Adrenal gland (tissue), 12 donors: ENCODE results near the gene RNF220. TPM values are rescaled to one million over a fixed set of nuclear protein-coding genes. Genes with fewer than 3 reads are reported as not detected.
A peak's percentile ranks its signal among the peaks of the same experiment; 100 is the strongest.

ENCODE experiments used
- DNase-seq, 7 donors: peaks; one replicate each; pipeline ENCODE4 v3.0.0-alpha.2; 2019 to 2020
- H3K27ac ChIP-seq, 5 donors: fragments of 200-600 bp; sonication (generic) in 4 of 5; 1 replicate in 3 of 5; 2 replicates in 2 of 5; pipeline versions ENCODE4 v1.5.1 to v1.8.0; 2016 to 2020; ENCODE audit warnings: mild to moderate bottlenecking in 1 of 5
- H3K27me3 ChIP-seq: fragments of 200-600 bp; 2 replicates; pipeline ENCODE4 v1.8.0; 2021
- H3K36me3 ChIP-seq, 2 donors: fragments of 200-600 bp; replicated peaks in 1 of 2; 1 replicate in 1 of 2; 2 replicates in 1 of 2; pipeline versions ENCODE4 v1.5.1 to v1.8.0; 2018 to 2022
- H3K4me1 ChIP-seq, 2 donors: fragments of 200-600 bp; replicated peaks in 1 of 2; 1 replicate in 1 of 2; 2 replicates in 1 of 2; pipeline versions ENCODE4 v1.5.1 to v1.8.0; 2018 to 2021
- H3K4me3 ChIP-seq, 4 donors: fragments of 200-600 bp; sonication (generic) in 3 of 4; one replicate each; pipeline ENCODE4 v1.5.1; 2016 to 2018
- H3K9me3 ChIP-seq, 3 donors: fragments of 200-600 bp; sonication (generic) in 1 of 3; replicated peaks in 1 of 3; 1 replicate in 2 of 3; 2 replicates in 1 of 3; pipeline versions ENCODE4 v1.5.1 to v1.8.0; 2016 to 2021
- POLR2A ChIP-seq, 2 donors: fragments of 450-650 bp; IDR thresholded peaks; one replicate each; pipeline ENCODE4 v1.6.1; 2017; ENCODE audit warnings: antibody characterized with exemption in 2 of 2, mild to moderate bottlenecking in 2 of 2, moderate library complexity in 1 of 2
- WGBS, 4 donors: extraction: QIAGEN DNeasy Blood & Tissue Kit in 2 of 4; methylation state at CpG; one replicate each; pipeline versions ENCODE4 v1.1.5 to v1.1.7; 2013 to 2017; 5-methylcytosine and 5-hydroxymethylcytosine counted together
- intact Hi-C, 2 donors: fragments of 100-400 bp; cut with DNase I; formaldehyde crosslinking; loops; one replicate each; pipeline versions ENCODE4 v1.14.1 to v1.15.0; 2022 to 2023
- polyA plus RNA-seq, 3 donors: library from polyadenylated mRNA; stranded (reverse); fragments of 200-250 nt in 2 of 3; fragments of 350-450 nt in 1 of 3; fragmentation: Illumina TruSeq in 1 of 3; extraction: RNeasy Lipid Tissue Mini Kit (QIAGEN cat#74804) in 1 of 3; gene quantifications; one replicate each; pipeline ENCODE4 v1.2.3, GENCODE V29; 2013 to 2014
- total RNA-seq, 9 donors: library from RNA; depleted of rRNA in 4 of 9; stranded (reverse); fragments of >200 nt in 4 of 9; fragments of 120-200 nt in 1 of 9; fragmentation: NEBNext Ultra II Directional in 1 of 9; extraction: Animal tissue kit (Norgen Biotek cat#: 25700) in 1 of 9; gene quantifications; one replicate each; pipeline versions ENCODE4 v1.1.0 to v1.2.4, GENCODE V29; 2013 to 2023
- TF ChIP-seq, protein P1 (sequence below), 6 experiments: fragments of 450-650 bp in 4 of 6; fragments of 200-600 bp in 2 of 6; sonication (generic) in 1 of 6; IDR thresholded peaks; 1 replicate in 5 of 6; 2 replicates in 1 of 6; pipeline versions ENCODE4 v1.5.1 to v1.8.0; 2016 to 2021; ENCODE audit warnings: antibody characterized with exemption in 6 of 6, mild to moderate bottlenecking in 2 of 6, moderate library complexity in 1 of 6
- donor health status: healthy with polysubstance abuse.
- donor health status: Bipolar disorder and iron deficiency.
- donor health status: DM: yes; HTN: yes; CAD: no.
- donor health status: DM: no; HTN: no; CAD: no.
- donor health status: DM: no; HTN: no; CAD: no.
- donor health status: DM: yes; HTN: yes; CAD: no.

RNF220 gene
- total and polyA plus RNA-seq, 12 donors, result 36.3 to 150 (median 66.5) TPM

DNA sequence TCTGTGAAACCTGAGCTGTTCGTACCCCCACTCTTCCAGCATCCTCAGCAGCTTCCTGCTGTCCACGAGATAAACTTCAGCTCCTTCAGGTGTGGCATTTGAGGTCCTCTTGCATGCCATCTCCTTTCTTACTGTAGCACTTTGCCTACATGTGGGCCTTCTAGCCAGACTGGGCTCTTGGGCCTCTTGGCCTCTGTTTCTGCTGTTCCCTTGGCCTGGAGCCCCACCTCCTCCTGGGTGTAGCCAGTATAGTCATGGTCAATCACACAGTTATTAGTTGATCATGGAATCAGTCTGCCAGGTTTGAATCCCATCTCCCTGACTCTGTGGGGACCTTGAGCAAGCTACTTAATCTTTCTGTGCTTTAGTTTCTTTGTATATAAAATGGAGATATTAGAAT, 242.8 kb downstream of the RNF220 start:
- DNase-seq, result no peak
- H3K4me1 ChIP-seq, result peaks cover 23 to 29% of the 10 kb centered on the region in 2 donors
- no peaks in the 10 kb centered on the region for H3K9me3 ChIP-seq
- H3K27ac ChIP-seq, result no peak overlapping the region
- intact Hi-C loops, result no loop called here
- H3K4me3 ChIP-seq, result no peak overlapping the region
- H3K36me3 ChIP-seq, result peaks cover 0 to 78% of the 10 kb centered on the region in 2 donors
- WGBS, 4 donors, result 79 to 94% (median 92%) methylated on average over 2 of the region's 2 CpGs
- no peaks in the 10 kb centered on the region for H3K27me3 ChIP-seq
- TF ChIP-seq, protein P1, sequence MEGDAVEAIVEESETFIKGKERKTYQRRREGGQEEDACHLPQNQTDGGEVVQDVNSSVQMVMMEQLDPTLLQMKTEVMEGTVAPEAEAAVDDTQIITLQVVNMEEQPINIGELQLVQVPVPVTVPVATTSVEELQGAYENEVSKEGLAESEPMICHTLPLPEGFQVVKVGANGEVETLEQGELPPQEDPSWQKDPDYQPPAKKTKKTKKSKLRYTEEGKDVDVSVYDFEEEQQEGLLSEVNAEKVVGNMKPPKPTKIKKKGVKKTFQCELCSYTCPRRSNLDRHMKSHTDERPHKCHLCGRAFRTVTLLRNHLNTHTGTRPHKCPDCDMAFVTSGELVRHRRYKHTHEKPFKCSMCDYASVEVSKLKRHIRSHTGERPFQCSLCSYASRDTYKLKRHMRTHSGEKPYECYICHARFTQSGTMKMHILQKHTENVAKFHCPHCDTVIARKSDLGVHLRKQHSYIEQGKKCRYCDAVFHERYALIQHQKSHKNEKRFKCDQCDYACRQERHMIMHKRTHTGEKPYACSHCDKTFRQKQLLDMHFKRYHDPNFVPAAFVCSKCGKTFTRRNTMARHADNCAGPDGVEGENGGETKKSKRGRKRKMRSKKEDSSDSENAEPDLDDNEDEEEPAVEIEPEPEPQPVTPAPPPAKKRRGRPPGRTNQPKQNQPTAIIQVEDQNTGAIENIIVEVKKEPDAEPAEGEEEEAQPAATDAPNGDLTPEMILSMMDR (IDR thresholded peaks at IDR 0.05), result no peak
- no peak for TF ChIP-seq POLR2A (IDR thresholded peaks at IDR 0.05)

DNA sequence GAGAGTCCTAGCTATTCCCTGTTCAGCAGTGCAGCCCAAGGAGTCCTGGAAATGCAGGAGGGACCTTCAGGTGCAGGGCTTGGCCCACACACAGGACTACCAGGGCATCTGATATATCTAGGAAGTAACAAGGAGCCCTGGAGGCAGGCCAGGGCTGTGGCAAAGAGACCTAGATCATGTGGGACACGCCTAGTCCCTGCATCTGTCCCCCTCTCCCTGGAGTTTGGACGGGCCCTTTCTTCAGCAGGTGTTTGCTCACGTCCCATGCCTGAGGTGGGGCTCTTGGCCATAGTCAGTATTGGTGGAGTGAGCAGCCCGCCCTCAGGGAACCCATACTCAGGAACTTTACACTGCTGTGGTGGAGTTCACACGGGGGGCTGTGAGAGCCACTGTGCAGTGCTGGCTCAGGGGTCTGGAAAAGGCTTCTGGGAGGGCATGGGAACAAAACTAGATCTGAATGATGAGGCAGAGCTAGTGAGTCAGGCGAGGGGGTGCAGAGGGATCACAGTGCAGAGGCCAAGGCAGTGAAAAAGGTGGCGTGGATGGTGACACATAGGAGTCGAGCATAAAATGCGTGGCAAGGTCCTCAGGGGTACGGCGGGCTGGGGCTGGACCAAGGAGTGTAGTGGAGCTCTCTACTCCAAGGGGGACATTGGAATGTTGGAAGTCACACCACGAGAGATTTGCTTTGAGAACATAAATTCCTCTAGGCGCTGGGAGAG, 243.6 kb downstream of the RNF220 start:
- Histone ChIP-seq H3K27ac (no peak overlapping the region), H3K4me3 (no peak overlapping the region), H3K27me3 (no peaks in the 10 kb centered on the region), H3K4me1 (peaks cover 23 to 29% of the 10 kb centered on the region in 2 donors), H3K36me3 (peaks cover 0 to 70% of the 10 kb centered on the region in 2 donors), H3K9me3 (no peaks in the 10 kb centered on the region)
- no peak for TF ChIP-seq POLR2A (IDR thresholded peaks at IDR 0.05)
- TF ChIP-seq, protein P1 (IDR thresholded peaks at IDR 0.05), result no peak
- no peak for DNase-seq
- WGBS, 4 donors, result 91 to 94% (median 92%) methylated on average over 12 to 13 of the region's 13 CpGs
- intact Hi-C loops, result no loop called here

DNA sequence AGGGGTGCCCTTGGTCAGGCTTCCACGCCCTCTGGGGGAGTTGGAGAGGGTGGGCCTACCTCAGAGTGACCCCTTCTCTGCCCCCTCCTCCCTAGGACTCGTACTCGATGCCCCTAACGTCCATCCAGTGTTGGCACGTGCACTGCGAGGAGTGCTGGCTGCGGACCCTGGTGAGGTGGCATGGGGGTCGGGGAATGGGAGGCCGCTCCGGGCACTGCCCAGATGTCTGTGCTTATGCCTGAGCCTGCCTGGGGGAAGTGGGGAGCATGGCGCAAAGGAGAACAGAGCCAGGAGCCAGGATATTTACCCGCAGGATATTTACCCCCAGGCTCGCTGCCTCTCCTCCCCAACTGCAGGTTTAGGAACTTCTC, 244.7 kb downstream of the RNF220 start:
- TF ChIP-seq POLR2A (IDR thresholded peaks at IDR 0.05), result no peak
- TF ChIP-seq, protein P1 (IDR thresholded peaks at IDR 0.05), result no peak
- Histone ChIP-seq H3K9me3 (no peaks in the 10 kb centered on the region), H3K27me3 (no peaks in the 10 kb centered on the region), H3K36me3 (peaks cover 0 to 67% of the 10 kb centered on the region in 2 donors), H3K4me3 (no peak overlapping the region), H3K27ac (peak overlapping the region in 1 of 5 donors; percentile 30), H3K4me1 (peaks cover 19 to 20% of the 10 kb centered on the region in 2 donors)
- DNase-seq, result no peak
- 88 to 93% (median 90%) methylated on average over 7 to 13 of the region's 13 CpGs for WGBS, 4 donors
- intact Hi-C loops, result loop anchor here in 1 of 2 donors (5.0 kb wide), 1 partner anchor 37 kb away; no protein-coding TSS in a partner anchor

DNA sequence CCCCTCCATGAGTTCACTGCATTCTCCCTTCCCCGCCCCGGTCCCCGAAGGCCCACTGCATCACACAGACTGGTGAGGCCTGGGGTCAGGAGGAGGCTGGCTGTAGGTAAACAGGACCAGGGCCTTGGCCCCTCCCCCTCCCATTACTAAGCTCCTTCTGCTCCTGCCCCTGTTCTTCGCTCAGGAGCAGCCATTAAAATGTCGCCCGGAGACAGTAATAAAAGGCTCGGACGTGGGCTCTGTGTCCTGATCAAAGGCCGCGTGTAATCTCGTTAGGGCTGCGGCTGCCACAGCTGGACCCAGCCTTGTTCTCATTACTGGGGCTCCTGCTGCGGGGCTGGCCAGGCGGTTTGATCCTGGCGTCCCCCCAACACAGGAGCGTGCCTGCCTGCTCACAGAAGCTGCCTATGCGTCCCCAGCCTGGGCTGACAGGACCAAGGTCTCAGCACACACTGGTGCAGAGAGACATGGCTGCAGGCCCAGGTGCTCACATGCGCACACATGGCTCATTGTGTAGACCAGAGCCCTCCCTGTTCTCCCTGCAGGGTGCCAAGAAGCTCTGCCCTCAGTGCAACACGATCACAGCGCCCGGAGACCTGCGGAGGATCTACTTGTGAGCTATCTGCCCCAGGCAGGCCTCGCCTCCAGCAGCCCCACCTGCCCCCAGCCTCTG, 245.2 kb downstream of the RNF220 start:
- Histone ChIP-seq H3K36me3 (peaks cover 0 to 62% of the 10 kb centered on the region in 2 donors), H3K9me3 (no peaks in the 10 kb centered on the region), H3K4me3 (no peak overlapping the region), H3K4me1 (peaks cover 14 to 15% of the 10 kb centered on the region in 2 donors), H3K27ac (peak overlapping the region in 1 of 5 donors; percentile 30), H3K27me3 (no peaks in the 10 kb centered on the region)
- peak in 1 of 7 donors; percentile 87 for DNase-seq
- no peak for TF ChIP-seq POLR2A (IDR thresholded peaks at IDR 0.05)
- TF ChIP-seq, protein P1 (IDR thresholded peaks at IDR 0.05), result no peak
- intact Hi-C loops, result loop anchor here in 1 of 2 donors (5.0 kb wide), 1 partner anchor 38 kb away; no protein-coding TSS in a partner anchor
- 84 to 95% (median 88%) methylated on average over 13 to 23 of the region's 23 CpGs for WGBS, 4 donors
